Esophagus squamous epithelium (tissue), 5 donors: ENCODE measurements around the gene ORM1. TPM values are rescaled to one million over a fixed set of nuclear protein-coding genes. Genes with fewer than 3 reads are reported as not detected.

Experiments used
- DNase-seq: peaks from one replicate; lab custom pipeline; 2025; lab: John Stamatoyannopoulos, UW
- H3K27ac ChIP-seq, 4 donors: fragments of 200-600 bp; sonication (generic); one replicate each; pipeline ENCODE4 v1.5.1; 2016 to 2019; ENCODE audit warnings: mild to moderate bottlenecking in 1 of 4
- H3K27me3 ChIP-seq, 4 donors: fragments of 200-600 bp; sonication (generic); 1 replicate in 3 of 4; 2 replicates in 1 of 4; pipeline versions ENCODE4 v1.5.1 to v1.6.0; 2017 to 2021; ENCODE audit warnings: antibody characterized with exemption in 1 of 4
- H3K36me3 ChIP-seq, 3 donors: fragments of 200-600 bp; sonication (generic); one replicate each; pipeline ENCODE4 v1.5.1; 2016 to 2019
- H3K4me1 ChIP-seq, 3 donors: fragments of 200-600 bp; sonication (generic); one replicate each; pipeline ENCODE4 v1.5.1; 2017 to 2019
- H3K4me3 ChIP-seq, 4 donors: fragments of 200-600 bp; sonication (generic); 1 replicate in 3 of 4; 2 replicates in 1 of 4; pipeline ENCODE4 v1.5.1; 2016 to 2019; ENCODE audit warnings: mild to moderate bottlenecking in 2 of 4, moderate library complexity in 1 of 4
- H3K9me3 ChIP-seq, 3 donors: fragments of 200-600 bp; sonication (generic); one replicate each; pipeline ENCODE4 v1.5.1; 2016 to 2019
- POLR2A ChIP-seq, 4 donors: fragments of 450-650 bp; IDR thresholded peaks; one replicate each; pipeline ENCODE4 v1.6.1; 2017; ENCODE audit warnings: antibody characterized with exemption in 4 of 4, mild to moderate bottlenecking in 4 of 4, moderate library complexity in 3 of 4
- WGBS, 2 donors: methylation state at CpG; one replicate each; pipeline ENCODE4 v1.1.5; 2018; 5-methylcytosine and 5-hydroxymethylcytosine counted together
- intact Hi-C: fragments of 100-400 bp; cut with DNase I; formaldehyde crosslinking; loops from one replicate; pipeline ENCODE4 v1.15.0; 2022
- total RNA-seq, 4 donors: library from RNA; depleted of rRNA; stranded (reverse); fragments of >200 nt; gene quantifications; one replicate each; pipeline ENCODE4 v1.1.0, GENCODE V29; 2016
- TF ChIP-seq, protein P1 (sequence below), 6 experiments: fragments of 450-650 bp in 4 of 6; fragments of 200-600 bp in 2 of 6; sonication (generic) in 2 of 6; IDR thresholded peaks; one replicate each; pipeline ENCODE4 v1.5.1; 2016 to 2019; ENCODE audit warnings: antibody characterized with exemption in 6 of 6, mild to moderate bottlenecking in 4 of 6, moderate library complexity in 4 of 6
- donor health status: DM: yes; HTN: yes; CAD: no.

ORM1 gene
- total RNA-seq, 4 donors from 2014 or later, result 0.41 TPM; not detected in 3

DNA sequence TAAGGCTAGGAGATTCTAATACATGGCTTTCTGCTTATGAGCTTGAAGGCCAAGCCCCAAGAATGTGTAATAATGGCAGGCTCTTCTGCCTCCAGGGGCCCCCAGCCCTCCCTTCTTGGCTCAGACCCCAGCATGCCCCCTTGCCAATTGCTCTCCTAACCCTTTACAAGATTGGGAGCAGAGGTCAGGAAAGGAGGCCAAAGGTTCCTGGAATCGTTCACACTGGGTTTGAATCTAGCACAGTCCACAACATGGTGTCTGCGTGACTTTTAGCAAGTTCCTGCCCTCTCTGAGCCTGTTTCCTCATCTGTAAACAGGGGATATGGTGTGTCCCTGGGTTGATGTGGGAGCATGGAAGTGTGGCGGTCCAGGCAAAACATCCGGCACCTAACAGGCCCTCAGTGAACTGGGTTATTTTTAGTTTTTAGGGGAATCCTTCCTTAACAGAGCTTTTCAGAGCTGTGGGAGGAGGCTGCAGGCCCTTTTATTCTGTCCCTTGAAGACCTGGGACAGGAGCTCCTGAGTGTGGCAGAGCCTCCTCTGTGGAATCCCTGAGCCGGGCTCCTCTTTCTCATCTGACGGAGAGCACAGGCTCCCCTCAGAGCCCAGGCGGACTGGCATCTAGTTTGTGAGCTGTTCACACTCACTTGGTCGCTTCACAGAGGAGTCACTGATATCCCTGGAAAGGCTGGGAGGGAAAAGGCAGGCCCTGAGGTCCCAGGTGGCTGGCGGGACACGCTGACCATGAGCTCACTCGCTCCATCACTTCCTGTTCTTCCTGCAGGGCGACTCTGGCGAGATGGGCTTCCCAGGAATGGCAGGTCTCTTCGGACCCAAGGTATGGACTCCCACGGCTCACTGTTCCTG, 23.4 kb upstream of the ORM1 start:
- 80 to 89% methylated on average over 5 to 14 of the region's 15 CpGs for WGBS, 2 donors
- intact Hi-C loops, result no loop called here
- no peaks in the 10 kb centered on the region for H3K27me3 ChIP-seq
- H3K4me1 ChIP-seq, result no peaks in the 10 kb centered on the region
- peaks cover 0 to 5% (median 4%) of the 10 kb centered on the region in 3 donors for H3K9me3 ChIP-seq
- H3K4me3 ChIP-seq, result no peak overlapping the region
- peaks cover 0 to 45% (median 0%) of the 10 kb centered on the region in 3 donors for H3K36me3 ChIP-seq
- no peak overlapping the region for H3K27ac ChIP-seq
- TF ChIP-seq, protein P1, sequence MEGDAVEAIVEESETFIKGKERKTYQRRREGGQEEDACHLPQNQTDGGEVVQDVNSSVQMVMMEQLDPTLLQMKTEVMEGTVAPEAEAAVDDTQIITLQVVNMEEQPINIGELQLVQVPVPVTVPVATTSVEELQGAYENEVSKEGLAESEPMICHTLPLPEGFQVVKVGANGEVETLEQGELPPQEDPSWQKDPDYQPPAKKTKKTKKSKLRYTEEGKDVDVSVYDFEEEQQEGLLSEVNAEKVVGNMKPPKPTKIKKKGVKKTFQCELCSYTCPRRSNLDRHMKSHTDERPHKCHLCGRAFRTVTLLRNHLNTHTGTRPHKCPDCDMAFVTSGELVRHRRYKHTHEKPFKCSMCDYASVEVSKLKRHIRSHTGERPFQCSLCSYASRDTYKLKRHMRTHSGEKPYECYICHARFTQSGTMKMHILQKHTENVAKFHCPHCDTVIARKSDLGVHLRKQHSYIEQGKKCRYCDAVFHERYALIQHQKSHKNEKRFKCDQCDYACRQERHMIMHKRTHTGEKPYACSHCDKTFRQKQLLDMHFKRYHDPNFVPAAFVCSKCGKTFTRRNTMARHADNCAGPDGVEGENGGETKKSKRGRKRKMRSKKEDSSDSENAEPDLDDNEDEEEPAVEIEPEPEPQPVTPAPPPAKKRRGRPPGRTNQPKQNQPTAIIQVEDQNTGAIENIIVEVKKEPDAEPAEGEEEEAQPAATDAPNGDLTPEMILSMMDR (IDR thresholded peaks at IDR 0.05), result no peak
- no peak for TF ChIP-seq POLR2A (IDR thresholded peaks at IDR 0.05)
- DNase-seq, result no peak

DNA sequence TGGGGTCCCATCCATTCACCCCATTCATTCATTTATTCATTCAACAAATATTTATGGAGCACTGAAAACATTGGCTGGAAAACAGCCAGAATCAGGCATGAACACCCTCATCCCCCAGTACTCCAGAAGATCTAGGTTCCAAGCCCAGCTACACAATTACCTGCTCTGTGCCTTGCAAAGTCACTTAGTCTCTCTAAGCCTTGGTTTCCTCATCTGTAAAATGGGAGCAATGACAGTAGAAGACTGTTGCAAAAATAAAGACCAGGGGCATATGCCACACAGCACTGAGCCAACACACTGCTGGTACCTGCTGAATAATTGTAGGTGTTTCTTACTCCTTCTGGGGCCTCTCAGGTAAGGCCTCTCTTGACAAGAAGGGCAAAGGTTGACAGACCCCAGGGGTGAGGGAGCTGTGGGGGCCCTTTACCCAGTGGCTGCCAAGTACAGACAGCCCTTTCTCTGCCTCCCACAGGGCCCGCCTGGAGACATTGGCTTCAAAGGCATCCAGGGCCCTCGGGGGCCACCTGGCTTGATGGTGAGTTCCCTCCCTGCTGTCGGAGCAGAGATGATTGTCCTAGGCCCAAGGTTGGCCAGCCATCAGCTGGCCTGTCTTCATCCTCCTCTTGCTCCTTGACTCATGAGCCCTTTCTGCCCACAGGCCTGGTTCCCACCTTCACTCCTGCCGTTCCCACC, 22.6 kb upstream of the ORM1 start:
- Histone ChIP-seq H3K9me3 (no peaks in the 10 kb centered on the region), H3K27me3 (no peaks in the 10 kb centered on the region), H3K4me1 (no peaks in the 10 kb centered on the region), H3K27ac (no peak overlapping the region), H3K4me3 (no peak overlapping the region), H3K36me3 (peaks cover 0 to 38% (median 0%) of the 10 kb centered on the region in 3 donors)
- WGBS, 2 donors, result 67 to 89% methylated on average over 1 to 2 of the region's 4 CpGs
- TF ChIP-seq, protein P1 (IDR thresholded peaks at IDR 0.05), result no peak
- no peak for TF ChIP-seq POLR2A (IDR thresholded peaks at IDR 0.05)
- DNase-seq, result no peak
- intact Hi-C loops, result no loop called here

DNA sequence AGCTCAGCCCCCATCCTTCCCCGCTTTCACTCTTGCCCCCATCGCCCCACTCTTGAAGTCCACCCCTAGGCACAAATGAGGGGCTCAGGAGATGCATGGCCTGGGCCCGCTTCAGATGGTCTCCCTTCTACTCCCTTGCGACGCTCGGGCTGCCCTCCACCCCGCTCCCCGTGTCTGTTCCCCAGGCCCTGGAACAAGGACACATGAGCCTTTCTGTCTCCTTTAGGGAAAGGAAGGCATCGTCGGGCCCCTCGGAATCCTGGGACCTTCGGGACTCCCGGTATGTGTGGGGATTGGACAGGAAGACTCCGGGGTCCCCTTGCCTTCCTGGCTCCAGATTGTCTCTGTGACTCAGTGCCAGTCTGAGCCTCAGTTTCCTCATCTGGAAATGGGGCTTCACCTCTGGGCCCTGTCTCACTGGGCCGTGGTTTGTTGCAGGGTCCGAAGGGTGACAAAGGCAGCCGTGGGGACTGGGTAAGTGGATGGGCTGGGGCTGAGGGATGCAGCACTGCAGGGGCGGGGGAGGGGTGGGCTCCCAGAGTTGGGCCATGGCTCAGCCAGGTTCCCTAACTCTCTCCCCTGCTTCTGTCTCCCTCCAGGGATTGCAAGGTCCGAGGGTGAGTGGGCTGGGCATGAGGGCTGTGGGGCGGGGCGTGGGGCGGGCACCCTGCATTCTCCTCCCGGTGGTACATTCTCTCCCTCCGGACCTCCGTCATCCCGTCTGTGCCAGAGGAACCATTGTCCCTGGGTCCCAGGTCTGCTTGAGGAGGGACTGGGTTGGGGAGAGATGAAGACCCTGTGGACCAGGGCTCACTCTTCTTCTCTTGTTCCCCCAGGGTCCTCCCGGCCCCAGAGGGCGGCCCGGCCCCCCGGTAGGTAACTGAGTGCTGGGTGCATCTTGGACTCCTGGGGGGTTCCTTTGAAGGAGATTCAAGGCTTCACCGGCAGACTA, 21.8 kb upstream of the ORM1 start:
- Histone ChIP-seq H3K4me1 (peaks cover 0 to 7% (median 0%) of the 10 kb centered on the region in 3 donors), H3K36me3 (peaks cover 0 to 31% (median 0%) of the 10 kb centered on the region in 3 donors), H3K4me3 (no peak overlapping the region), H3K9me3 (no peaks in the 10 kb centered on the region), H3K27ac (no peak overlapping the region), H3K27me3 (no peaks in the 10 kb centered on the region)
- 80 to 89% methylated on average over 12 to 15 of the region's 31 CpGs for WGBS, 2 donors
- intact Hi-C loops, result no loop called here
- no peak for TF ChIP-seq POLR2A (IDR thresholded peaks at IDR 0.05)
- TF ChIP-seq, protein P1 (IDR thresholded peaks at IDR 0.05), result no peak
- DNase-seq, result no peak

DNA sequence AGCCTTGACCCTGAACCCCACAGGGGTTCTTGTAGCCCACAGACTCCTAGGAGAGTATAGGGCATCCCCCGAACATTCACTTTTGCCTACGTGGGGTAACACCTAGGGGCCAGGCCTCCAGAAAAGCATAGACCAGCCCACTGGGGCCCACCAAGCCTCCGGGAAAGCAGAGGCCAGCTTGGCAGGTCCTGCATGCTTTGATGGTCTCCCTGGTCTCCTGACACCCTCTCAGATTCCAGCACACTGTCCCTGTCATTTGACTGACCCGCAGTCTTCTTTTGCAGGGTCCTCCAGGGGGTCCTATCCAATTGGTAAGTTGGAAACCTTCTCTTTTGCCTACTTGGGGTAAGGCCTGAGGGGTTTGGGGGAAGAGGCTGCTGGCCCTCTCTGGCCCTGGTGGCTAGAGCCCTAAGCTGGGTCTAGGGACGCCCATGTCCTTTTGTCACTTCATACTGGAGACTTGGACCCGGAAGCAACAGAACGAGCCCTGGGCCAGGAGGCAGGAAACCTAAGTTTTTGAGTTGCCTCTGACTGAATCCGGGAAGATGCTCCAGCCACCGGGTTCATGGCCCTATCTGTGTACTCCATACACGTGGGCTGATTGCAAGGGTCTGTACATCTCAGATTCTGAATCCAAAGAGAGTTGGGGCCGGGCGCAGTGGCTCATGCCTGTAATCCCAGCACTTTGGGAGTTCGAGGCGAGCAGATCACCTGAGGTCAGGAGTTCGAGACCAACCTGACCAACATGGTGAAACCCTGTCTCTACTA, 20.9 kb upstream of the ORM1 start:
- Histone ChIP-seq H3K36me3 (peaks cover 0 to 29% (median 0%) of the 10 kb centered on the region in 3 donors), H3K27me3 (no peaks in the 10 kb centered on the region), H3K4me1 (peaks cover 0 to 7% (median 0%) of the 10 kb centered on the region in 3 donors), H3K27ac (no peak overlapping the region), H3K4me3 (no peak overlapping the region), H3K9me3 (no peaks in the 10 kb centered on the region)
- TF ChIP-seq, protein P1 (IDR thresholded peaks at IDR 0.05), result no peak
- TF ChIP-seq POLR2A (IDR thresholded peaks at IDR 0.05), result no peak
- 86 to 96% methylated on average over 7 to 14 of the region's 15 CpGs for WGBS, 2 donors
- intact Hi-C loops, result no loop called here
- DNase-seq, result no peak
